Superior temporal gyrus (tissue), 1 donor: Measurements from ENCODE around the gene MMP24.

ENCODE experiments used
- DNase-seq: peaks from one replicate; pipeline ENCODE4 v3.0.0-alpha.2; 2016; ENCODE audit errors: extremely low spot score

The MMP24 gene

GRCh38 chr20:35293303-35294292 is 67.1 kb downstream of the MMP24 start:
- DNase-seq: no peak

- DNase-seq: no peak
These were observed 67.8 kb downstream of the MMP24 start for GRCh38 chr20:35294293-35294685.

- no peak for DNase-seq
These were observed 68.6 kb downstream of the MMP24 start for GRCh38 chr20:35295058-35295457.

- DNase-seq: no peak
These were observed 69.2 kb downstream of the MMP24 start for GRCh38 chr20:35295674-35296073.

- DNase-seq: no peak
These were observed 69.6 kb downstream of the MMP24 start for GRCh38 chr20:35296101-35296554.

GRCh38 chr20:35297155-35297554 is 70.7 kb downstream of the MMP24 start:
- no peak for DNase-seq

- DNase-seq: no peak
These were observed 71.2 kb downstream of the MMP24 start for GRCh38 chr20:35297740-35298139.

GRCh38 chr20:35298264-35298663 is 71.8 kb downstream of the MMP24 start:
- DNase-seq: no peak

GRCh38 chr20:35299780-35300179 is 73.3 kb downstream of the MMP24 start:
- DNase-seq: no peak

GRCh38 chr20:35300469-35301262 is 74.2 kb downstream of the MMP24 start:
- DNase-seq: no peak

GRCh38 chr20:35301426-35301825 is 74.9 kb downstream of the MMP24 start:
- no peak for DNase-seq

GRCh38 chr20:35302421-35303335 is 76.2 kb downstream of the MMP24 start:
- no peak for DNase-seq

GRCh38 chr20:35303382-35303734 is 76.9 kb downstream of the MMP24 start:
- no peak for DNase-seq

GRCh38 chr20:35303735-35304491 is 77.4 kb downstream of the MMP24 start:
- peak; percentile 88 for DNase-seq

GRCh38 chr20:35304956-35305355 is 78.5 kb downstream of the MMP24 start:
- DNase-seq: no peak

GRCh38 chr20:35305682-35306556 is 79.4 kb downstream of the MMP24 start:
- no peak for DNase-seq

- peak; percentile 64 for DNase-seq
These were observed 80.5 kb downstream of the MMP24 start for GRCh38 chr20:35306931-35307517.

GRCh38 chr20:35307666-35308653 is 81.5 kb downstream of the MMP24 start:
- peak; percentile 78 for DNase-seq
